ENCODE data around the gene CAPN2.
"Not testable (repeated sequence)": the region's sequence is repeated elsewhere in the genome, so short reads cannot be mapped to it uniquely, and the experiment has no call there.

CAPN2 gene

DNA sequence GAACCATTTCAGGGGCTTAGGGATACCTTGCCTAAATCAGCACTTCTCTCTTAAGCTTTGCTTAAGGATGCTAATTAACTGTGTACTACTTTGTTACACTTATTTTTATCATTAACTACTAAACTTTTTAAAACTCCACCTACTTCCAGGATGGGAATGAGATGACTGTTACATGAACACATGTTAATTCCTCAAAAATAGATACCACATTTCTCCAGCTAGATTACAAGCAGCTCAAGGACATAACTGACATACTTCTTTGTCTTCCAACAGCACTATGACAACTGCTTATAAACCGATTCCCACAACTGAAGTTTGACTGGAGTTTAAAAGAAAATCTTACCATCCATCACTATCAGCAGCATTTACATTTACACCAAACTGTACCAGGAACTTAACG, 79.7 kb downstream of the CAPN2 start:
- no peak for DNase-seq (ENCODE audit: low spot score)

DNA sequence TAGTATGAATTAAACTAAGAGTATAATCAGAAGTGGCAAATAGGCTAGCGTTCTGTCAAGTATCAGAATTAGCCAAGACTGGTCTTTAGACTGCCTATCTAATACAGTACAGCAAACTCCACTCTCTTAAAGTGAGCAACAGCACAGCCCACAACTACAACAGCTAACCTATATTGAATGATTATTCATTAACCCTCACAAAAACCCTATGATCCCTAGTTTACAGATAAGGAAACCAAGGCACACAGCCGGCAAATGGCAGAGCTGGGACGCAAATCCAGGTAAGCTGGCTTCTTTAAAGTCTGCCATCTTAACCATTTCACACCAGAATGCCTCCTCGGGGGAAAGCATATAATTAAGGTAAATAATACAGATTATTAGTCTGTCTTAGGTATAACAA, 81.4 kb downstream of the CAPN2 start:
- DNase-seq (ENCODE audit: low spot score): no peak

DNA sequence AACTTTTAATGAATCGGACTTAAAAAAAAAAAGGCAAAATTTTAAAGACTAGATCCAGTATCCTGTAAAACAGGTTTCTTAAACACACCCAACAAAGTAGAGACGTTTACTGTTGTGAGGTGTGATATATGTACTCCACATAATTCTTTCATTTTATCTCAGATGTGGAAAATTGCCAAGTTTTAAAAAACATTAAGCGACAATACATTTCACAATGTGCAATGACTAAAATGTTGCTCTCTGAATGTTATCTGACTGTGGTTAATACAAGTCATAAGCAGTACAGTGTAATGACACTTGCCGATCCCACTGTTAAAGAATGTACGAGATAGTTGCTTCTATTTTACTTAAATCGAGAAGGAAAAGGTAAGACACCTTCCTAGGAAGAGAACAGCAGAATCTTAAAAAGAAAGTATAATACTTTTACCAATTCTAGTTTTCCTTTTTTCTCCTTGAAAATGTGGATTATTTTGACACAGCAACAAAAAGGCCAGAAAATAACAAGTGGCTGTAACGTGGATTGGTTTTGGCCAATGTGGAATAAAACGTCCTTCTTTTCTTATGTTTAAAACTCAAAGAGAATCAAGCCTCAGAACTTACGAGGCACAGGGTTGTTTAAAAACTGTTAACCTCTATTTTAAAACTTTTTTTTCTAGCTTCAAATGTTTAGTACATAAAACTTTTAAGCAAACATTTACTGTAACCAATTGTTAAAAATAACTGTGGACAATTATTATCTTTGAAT, 82.0 kb downstream of the CAPN2 start:
- no peak for DNase-seq (ENCODE audit: low spot score)

DNA sequence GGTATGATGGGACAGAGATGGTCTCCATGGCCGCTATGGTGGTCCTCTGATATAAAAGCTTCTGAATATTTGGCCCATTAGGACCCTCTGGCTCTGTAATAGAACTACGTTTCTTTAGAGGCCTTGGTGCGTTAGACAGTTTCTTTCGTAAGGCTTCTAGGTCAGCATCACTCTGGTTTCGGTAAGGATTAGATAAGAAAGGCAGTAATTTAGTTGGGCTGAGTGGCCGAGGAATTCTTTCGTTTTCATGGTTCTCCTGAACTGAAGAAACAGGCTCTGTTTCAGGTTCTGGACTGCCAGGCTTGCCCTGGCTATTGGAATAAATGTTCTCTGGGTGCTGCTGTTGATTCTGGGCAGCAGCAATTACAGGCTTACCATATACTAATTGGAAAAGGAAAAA, 83.9 kb downstream of the CAPN2 start:
- no peak for DNase-seq (ENCODE audit: low spot score)

DNA sequence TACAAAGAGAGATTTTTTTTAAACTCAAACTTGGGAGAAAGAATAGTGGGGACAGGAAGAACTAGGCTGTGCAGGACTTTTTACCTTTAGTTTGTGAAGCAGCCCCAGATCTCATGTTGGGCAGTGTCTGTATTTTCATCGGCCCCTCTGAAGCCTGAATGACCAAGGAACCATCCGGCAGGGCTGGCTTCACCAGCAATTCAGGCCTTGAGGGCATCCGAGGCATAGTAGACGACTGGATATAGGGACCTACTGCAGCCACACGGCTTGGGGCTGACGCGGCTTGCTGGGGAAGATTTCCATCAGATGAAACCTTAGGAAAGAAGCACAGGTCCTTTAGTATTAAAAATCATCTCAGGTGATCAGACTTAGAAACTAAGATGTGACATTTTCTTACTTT, 89.7 kb downstream of the CAPN2 start:
- no peak for DNase-seq (ENCODE audit: low spot score)

DNA sequence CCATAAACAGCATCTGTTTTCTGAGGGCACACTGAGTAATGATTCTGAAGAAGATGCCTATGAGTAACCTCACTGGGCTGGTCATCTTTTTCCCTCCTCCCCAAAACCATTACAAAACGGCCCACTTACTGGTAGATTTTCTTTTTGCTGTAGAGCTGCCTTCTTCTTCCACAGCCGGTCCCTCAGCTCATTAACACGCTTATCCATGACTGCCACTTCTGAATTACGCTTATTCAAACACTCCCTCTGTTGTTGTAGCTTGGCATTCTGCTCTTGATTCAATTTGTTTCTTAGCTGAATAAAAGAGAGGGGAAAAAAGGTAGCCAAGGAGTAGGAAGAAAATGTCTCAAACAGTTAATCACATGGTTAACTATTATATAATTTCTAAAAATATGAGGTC, 90.3 kb downstream of the CAPN2 start:
- DNase-seq (ENCODE audit: low spot score): no peak

DNA sequence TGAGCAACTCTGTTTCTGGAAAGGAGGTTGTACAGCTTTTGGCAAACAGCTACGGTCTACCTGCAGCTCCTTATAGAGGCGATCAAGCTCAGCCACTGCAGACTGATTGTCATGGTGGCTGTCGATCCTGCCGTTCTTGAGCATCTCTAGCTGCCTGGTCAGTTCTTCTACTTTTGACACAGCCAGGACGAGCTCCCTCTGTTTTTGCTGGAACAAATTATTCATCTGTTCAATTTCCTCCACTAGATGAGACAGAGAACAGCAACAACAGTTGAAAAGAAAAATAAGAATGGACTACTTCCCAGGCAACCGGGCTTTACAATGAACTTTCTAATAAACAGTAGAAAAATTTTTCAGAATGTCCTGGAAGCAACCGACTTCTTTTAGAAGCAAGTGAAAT, 90.9 kb downstream of the CAPN2 start:
- no peak for DNase-seq (ENCODE audit: low spot score)

DNA sequence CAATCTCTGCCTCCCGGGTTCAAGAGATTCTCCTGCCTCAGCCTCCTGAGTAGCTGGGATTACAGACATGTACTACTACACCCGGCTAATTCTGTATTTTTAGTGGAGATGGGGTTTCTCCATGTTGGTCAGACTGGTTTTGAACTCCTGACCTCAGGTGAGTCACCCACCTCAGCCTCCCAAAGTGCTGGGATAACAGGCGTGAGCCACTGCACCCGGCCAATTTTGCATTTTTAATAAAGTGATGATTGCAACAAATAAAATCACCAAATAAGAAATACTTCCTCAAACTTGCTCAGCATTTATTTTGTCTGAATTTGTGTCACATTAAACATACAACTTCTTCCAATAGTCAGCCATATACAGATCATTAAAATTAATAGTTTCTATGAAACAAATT, 97.6 kb downstream of the CAPN2 start:
- not testable (repeated sequence) for DNase-seq (ENCODE audit: low spot score)

DNA sequence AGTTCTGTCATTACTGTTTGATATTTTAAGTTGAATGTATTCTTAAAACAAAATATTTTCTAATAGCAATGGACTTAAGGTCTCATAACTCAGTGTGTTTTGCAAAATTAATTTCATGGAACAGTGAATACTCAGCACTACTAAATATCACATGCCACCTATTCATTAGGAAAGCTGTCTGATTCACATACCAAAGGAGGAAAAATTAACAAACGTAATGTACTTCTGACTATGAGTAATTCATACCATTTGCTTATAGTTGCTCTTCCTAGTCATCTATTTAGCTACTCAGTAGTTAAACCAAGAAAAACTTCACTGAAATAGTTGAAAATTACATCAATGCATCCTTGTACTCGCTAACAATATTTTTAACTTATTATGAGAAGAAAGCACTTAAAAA, 98.2 kb downstream of the CAPN2 start:
- DNase-seq (ENCODE audit: low spot score): no peak

DNA sequence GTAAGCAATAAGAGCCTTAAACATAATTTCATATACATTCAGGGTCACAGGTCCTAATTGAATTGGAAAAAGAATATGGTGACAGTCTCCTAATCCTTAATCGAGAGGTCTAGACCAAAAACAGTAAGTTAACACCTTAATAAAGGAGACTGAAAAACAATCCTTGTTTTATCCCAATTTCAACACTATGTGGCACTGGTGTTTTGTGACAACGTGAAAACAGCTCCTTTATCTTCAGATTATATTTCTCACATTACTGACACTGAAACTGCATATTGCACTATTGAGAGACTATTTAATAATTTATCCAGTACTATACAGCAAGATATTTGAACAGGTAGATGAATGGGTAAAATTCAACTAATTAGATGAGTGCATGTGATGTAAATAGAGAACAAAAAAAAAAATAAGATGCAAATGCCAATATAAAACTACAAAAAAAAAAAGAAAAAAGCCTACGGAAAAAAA, 99.3 kb downstream of the CAPN2 start:
- DNase-seq (ENCODE audit: low spot score): no peak

DNA sequence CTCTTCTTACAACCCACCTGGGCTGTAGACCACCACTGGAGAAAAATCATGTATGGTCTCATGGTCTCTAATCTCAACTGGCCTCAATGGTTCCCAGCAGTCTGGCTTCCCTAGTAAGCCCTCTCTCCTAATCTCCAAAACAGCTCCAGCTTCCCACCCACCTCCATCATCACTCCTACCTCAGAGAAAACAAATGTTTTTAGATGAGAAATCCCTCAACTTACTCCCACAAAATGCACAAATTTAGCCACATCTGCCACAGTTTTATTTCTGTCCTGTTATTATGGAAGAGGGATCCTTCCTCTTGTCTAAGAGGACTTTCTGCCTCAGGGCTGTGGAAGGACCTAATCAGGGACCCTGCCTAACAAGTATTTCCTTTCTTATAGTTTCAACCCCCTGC, 101.3 kb downstream of the CAPN2 start:
- DNase-seq (ENCODE audit: low spot score): no peak

DNA sequence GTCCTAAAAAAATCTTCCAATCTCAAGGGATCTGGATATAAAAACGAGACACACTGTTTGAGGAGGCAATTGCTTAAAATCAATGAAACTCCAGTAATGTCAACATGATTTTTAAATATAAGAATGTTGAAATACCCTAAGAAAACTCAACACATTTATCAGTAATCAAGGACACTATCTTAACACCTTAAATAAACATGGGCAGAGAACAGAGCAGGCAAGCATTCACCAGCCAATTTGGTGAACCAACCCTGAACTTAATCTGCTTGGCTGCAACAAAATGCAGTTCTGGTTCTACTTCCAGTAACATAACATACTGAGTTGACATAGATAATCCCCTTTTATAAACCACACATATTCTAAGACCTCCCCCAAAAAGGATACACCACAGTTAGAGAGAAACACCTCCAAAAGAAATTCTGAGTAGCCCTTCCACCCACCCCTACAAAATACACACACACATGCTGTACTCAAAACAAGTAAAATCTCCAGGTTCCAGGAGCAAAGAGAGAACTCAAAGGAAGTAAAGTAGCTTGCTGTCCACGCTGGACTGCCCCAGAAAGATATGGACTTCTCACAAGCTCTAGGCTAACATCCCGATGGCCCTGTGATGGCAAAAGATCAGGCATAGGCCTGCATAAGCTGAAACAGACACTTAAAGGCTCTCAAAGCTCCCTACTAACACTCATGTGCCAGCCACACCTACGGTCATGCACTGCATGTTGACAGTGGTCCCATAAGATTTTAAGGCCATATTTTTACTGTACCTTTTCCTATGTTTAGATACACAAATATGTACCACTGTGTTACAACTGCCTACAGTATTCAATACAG, 102.9 kb downstream of the CAPN2 start:
- no peak for DNase-seq (ENCODE audit: low spot score)

DNA sequence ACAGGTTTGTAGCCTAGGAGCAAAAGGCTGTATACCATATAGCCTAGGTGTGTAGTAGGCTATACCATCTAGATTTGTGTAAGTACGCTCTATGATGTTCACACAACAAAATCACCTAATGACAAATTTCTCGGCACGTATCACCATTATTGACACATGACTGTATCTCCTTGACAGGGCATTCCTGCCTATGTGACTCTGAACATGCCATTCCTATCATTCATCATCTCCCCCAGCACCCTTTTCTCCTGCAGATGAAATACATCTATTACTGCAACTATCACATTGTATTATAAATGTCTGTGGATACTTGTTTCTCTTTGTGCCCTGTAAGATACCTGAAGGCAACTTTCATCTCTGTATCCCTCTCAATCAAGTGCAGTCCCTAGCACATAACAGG, 103.5 kb downstream of the CAPN2 start:
- no peak for DNase-seq (ENCODE audit: low spot score)

DNA sequence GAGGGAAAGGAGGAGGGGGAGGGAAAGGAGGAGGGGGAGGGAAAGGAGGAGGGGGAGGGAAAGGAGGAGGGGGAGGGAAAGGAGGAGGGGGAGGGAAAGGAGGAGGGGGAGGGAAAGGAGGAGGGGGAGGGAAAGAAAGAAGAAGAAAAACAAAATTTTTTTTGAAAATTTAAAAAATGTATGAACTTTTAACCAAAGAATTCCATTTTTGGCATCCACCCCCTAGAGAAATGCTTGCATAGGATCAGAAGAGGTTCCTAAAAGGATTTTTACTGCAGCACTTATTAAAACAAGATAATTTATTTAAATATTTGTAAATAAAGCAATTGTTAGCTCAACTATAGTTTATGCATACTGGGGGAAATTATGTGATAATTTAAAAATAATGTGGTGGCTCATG, 104.9 kb downstream of the CAPN2 start:
- not testable (repeated sequence) for DNase-seq (ENCODE audit: low spot score)

DNA sequence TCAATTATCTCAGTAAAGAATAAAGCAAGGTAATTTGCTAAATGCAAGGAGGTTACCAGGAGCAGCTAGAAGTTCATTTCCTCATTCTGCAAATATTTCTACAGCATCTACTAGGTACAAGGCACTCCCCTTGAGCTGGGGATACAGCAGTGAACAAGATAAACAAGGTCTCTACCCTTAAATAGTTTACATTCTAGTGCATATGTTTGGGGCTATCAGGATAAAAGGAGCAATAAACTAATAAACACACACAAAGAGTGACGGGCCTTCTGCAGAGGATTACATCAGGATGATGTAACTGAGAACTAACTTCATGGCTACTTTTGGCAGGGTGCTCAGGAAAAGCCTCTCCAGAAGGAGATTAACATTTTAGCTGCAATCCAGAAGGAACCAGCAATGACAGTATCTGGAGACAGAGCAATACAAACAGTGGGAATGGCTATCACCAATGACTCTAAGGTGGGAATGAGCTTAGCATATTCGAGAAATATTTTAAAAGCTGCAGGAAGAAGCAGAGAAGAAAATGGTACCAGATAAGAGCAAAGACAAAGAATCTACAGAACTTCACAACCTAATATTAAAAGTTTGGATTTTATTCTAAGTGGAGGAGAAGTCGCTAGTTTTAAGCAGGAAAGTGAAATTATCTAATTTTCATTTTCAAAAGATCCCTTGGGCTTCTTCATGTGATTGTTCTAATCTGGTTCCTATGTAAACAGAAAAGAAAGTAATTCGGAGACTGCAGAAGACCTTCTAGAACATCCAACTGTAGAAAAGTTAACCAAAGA, 107.6 kb downstream of the CAPN2 start:
- DNase-seq (ENCODE audit: low spot score): no peak

DNA sequence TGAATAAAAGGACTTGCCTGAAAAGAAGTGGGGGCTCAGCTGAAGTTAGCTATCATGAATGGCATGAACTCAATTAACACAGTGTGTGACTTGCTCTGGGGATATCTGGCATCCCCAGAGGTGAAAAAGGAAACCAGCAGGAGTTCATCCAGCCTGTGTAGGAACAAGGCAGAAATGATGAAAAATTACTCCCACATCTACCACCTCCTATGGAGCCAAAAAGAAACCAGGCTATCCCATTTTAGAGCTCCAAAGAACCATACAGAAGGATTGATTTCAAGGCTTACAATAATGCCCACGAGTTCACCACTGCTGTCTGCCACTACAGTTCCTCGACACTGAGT, 108.1 kb downstream of the CAPN2 start:
- no peak for DNase-seq (ENCODE audit: low spot score)

DNA sequence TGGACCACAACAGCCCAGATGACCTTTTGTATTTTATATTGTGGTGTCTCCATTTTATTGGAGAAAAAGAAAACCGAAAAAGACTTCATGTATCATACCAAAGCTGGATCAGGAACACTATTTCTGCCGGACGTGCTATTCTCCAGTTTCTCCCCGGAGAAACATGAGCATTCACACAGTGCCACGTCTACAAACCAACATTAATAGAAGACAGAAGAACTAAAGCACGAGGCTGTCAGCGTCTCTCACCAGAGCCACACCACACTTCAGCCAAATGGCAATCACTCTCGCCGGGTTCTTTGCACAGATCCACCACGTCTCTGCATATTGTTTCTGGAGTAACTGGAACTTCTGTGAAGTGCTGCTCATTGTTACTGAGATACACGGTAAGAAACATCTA, 108.6 kb downstream of the CAPN2 start:
- no peak for DNase-seq (ENCODE audit: low spot score)

DNA sequence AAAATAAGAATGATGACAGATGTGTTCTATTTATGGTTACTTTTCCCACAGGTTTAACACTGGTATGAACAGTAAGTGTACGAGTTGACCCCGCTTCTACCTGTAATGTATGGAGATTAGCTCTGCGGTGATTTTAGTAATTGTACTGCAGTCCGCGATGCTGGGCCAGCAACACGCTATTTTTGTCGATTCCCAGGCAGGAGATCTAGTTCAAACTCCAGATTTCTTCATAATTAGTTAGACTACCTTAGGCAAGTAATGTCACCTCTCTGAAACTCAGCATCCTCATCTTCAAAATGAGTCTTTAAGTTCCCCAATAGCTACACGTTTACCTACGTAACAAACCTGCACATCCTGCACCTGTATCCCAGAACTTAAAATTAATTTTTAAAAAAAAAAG, 111.9 kb downstream of the CAPN2 start:
- no peak for DNase-seq (ENCODE audit: low spot score)

DNA sequence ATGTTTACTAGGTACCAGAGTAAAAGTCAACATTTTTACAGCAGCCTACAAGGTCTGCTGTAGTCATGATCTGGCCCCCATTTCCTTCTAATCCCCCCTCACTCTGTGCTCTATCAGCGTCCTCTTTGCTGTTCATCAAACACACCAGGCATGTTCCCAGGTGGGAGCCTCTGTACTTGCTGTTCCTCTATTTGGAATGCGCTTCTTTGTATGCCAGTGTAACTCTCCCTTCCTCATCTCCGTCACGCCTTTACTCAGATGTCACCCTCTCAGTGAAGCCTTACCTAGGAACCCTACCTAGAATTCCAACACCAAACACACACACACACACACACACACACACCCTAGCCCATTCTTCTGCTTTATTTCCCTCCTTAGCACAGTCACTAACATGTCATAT, 112.4 kb downstream of the CAPN2 start:
- DNase-seq (ENCODE audit: low spot score): no peak

Measured in ecto neural progenitor cell (in vitro differentiated cells).